Neural progenitor cell (in vitro differentiated cells): ENCODE measurements around the gene OR6V1. TPM values are rescaled to one million over a fixed set of nuclear protein-coding genes. Genes with fewer than 3 reads are reported as not detected.

ENCODE experiments used
- DNase-seq: peaks from one replicate; pipeline ENCODE4 v3.0.0-alpha.2; 2016; ENCODE audit warnings: low spot score
- H2AFZ ChIP-seq: fragments of 200-600 bp; sonication (generic); replicated peaks from 2 replicates; pipeline ENCODE4 v1.6.1; 2016; ENCODE audit warnings: antibody characterized with exemption
- H3F3A ChIP-seq: fragments of 200-600 bp; sonication (generic); 2 replicates; pipeline ENCODE4 v1.6.1; 2016; ENCODE audit warnings: antibody characterized with exemption, low read depth
- H3K27ac ChIP-seq: fragments of 200-600 bp; sonication (generic); 2 replicates; pipeline ENCODE4 v1.5.1; 2016; ENCODE audit warnings: mild to moderate bottlenecking
- H3K27me3 ChIP-seq: fragments of 200-600 bp; sonication (generic); 2 replicates; pipeline ENCODE4 v1.6.1; 2016; ENCODE audit warnings: mild to moderate bottlenecking, moderate library complexity
- H3K36me3 ChIP-seq: fragments of 200-600 bp; sonication (generic); 2 replicates; pipeline ENCODE4 v1.5.1; 2016
- H3K4me1 ChIP-seq: fragments of 200-600 bp; sonication (generic); 2 replicates; pipeline ENCODE4 v1.6.1; 2016; ENCODE audit warnings: mixed run types
- H3K4me2 ChIP-seq: fragments of 200-600 bp; sonication (generic); 2 replicates; pipeline ENCODE4 v1.6.1; 2016
- H3K4me3 ChIP-seq: fragments of 200-600 bp; sonication (generic); 2 replicates; pipeline ENCODE4 v1.5.1; 2016
- H3K79me2 ChIP-seq: fragments of 200-600 bp; sonication (generic); 2 replicates; pipeline ENCODE4 v1.6.1; 2016; ENCODE audit warnings: low read depth
- H3K9ac ChIP-seq: fragments of 200-600 bp; sonication (generic); 2 replicates; pipeline ENCODE4 v1.6.1; 2016
- H3K9me3 ChIP-seq: fragments of 200-600 bp; sonication (generic); 2 replicates; pipeline ENCODE4 v1.5.1; 2016; ENCODE audit warnings: low read depth
- H4K20me1 ChIP-seq: fragments of 200-600 bp; sonication (generic); 2 replicates; pipeline ENCODE4 v1.6.1; 2016; ENCODE audit warnings: low read depth
- H3K27ac Mint-ChIP-seq: 3 replicates; pipeline ENCODE4 v1.8.0; 2021; ENCODE audit warnings: mixed read lengths
- H3K27me3 Mint-ChIP-seq: 2 replicates; pipeline ENCODE4 v1.8.0; 2022; ENCODE audit warnings: low read depth, mild to moderate bottlenecking, inconsistent platforms, moderate library complexity, mixed read lengths; ENCODE audit not compliant: insufficient read depth
- H3K36me3 Mint-ChIP-seq: 3 replicates; pipeline ENCODE4 v1.8.0; 2021; ENCODE audit warnings: mixed read lengths
- H3K4me1 Mint-ChIP-seq: 3 replicates; pipeline ENCODE4 v1.8.0; 2021; ENCODE audit warnings: mixed read lengths
- H3K4me3 Mint-ChIP-seq: 3 replicates; pipeline ENCODE4 v1.8.0; 2021; ENCODE audit warnings: mild to moderate bottlenecking, moderate library complexity, mixed read lengths
- H3K9me3 Mint-ChIP-seq: 3 replicates; pipeline ENCODE4 v1.8.0; 2020; ENCODE audit warnings: mixed read lengths
- EZH2 ChIP-seq: fragments of 200-600 bp; sonication (generic); IDR thresholded peaks from 2 replicates; pipeline ENCODE4 v1.6.1; 2017; ENCODE audit warnings: antibody characterized with exemption, mild to moderate bottlenecking, moderate library complexity
- EZH2phosphoT487 ChIP-seq: fragments of 200-600 bp; sonication (generic); IDR thresholded peaks from 2 replicates; pipeline ENCODE4 v1.6.1; 2017; ENCODE audit warnings: antibody characterized with exemption
- total RNA-seq: library from RNA; depleted of rRNA; stranded (reverse); fragments of >200 nt; gene quantifications from 2 replicates; pipeline ENCODE4 v1.2.3, GENCODE V29; 2015; ENCODE audit warnings: low replicate concordance
- TF ChIP-seq, protein P1 (sequence below): fragments of 200-600 bp; sonication (generic); IDR thresholded peaks from 2 replicates; pipeline ENCODE4 v1.5.1; 2017; ENCODE audit warnings: antibody characterized with exemption, mild to moderate bottlenecking

The OR6V1 gene, protein sequence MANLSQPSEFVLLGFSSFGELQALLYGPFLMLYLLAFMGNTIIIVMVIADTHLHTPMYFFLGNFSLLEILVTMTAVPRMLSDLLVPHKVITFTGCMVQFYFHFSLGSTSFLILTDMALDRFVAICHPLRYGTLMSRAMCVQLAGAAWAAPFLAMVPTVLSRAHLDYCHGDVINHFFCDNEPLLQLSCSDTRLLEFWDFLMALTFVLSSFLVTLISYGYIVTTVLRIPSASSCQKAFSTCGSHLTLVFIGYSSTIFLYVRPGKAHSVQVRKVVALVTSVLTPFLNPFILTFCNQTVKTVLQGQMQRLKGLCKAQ
- total RNA-seq: not detected in 2 replicates

GRCh38 chr7:143052041-143052440 lies at the start of gene OR6V1:
OR6V1 (plus strand) TSS chr7:143052341; CDS start chr7:143052341, 0 bp downstream.
- Histone ChIP-seq H3K9me3 (no peaks in the 10 kb centered on the region), H2AFZ (no peak within 1 kb of the TSS)
- no peak for TF ChIP-seq EZH2phosphoT487
- TF ChIP-seq, protein P1, sequence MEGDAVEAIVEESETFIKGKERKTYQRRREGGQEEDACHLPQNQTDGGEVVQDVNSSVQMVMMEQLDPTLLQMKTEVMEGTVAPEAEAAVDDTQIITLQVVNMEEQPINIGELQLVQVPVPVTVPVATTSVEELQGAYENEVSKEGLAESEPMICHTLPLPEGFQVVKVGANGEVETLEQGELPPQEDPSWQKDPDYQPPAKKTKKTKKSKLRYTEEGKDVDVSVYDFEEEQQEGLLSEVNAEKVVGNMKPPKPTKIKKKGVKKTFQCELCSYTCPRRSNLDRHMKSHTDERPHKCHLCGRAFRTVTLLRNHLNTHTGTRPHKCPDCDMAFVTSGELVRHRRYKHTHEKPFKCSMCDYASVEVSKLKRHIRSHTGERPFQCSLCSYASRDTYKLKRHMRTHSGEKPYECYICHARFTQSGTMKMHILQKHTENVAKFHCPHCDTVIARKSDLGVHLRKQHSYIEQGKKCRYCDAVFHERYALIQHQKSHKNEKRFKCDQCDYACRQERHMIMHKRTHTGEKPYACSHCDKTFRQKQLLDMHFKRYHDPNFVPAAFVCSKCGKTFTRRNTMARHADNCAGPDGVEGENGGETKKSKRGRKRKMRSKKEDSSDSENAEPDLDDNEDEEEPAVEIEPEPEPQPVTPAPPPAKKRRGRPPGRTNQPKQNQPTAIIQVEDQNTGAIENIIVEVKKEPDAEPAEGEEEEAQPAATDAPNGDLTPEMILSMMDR: no peak
- TF ChIP-seq EZH2: no peak

DNA sequence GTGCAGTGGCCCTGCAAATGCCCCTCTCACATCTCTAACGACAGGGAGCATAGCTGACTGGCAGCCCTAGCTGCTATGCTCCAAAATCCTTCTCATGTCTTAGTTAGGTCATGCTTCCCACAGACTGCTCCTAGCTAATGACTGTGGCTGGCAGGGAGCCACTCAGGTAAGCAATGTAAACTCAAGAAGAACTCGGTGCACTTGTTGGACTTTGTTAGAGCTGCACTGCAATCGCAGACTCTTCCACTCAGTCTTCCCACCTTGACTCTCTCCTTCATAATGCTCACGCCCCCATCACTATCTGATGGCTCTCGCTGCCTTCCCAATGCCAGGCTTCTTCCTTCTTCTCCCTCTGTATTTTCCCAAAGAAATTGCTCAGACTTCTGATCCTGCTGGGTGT lies 49.2 kb upstream of the OR6V1 start:
- Histone ChIP-seq H3K9ac (no peak overlapping the region), H3K4me3 (no peak overlapping the region), H4K20me1 (no peaks in the 10 kb centered on the region), H3K9me3 (no peaks in the 10 kb centered on the region), H3K4me1 (no peaks in the 10 kb centered on the region), H3K27me3 (no peaks in the 10 kb centered on the region), H3K79me2 (no peaks in the 10 kb centered on the region), H2AFZ (peak overlapping the region; percentile 96), H3K4me2 (no peak overlapping the region), H3K36me3 (no peaks in the 10 kb centered on the region), H3K27ac (no peak overlapping the region), H3F3A (no peaks in the 10 kb centered on the region)
- Mint-ChIP-seq H3K27me3 (no peaks in the 10 kb centered on the region), H3K36me3 (no peaks in the 10 kb centered on the region), H3K9me3 (peaks cover 3% of the 10 kb centered on the region), H3K4me3 (no peak overlapping the region), H3K4me1 (no peaks in the 10 kb centered on the region), H3K27ac (no peak overlapping the region)
- TF ChIP-seq, protein P1: no peak
- TF ChIP-seq EZH2phosphoT487 (no peak), EZH2 (no peak)
- no peak for DNase-seq

More at GRCh38 chr7:143052041-143052440, at the start of gene OR6V1:
- Mint-ChIP-seq H3K4me1 (peaks cover 10% of the 10 kb centered on the region), H3K9me3 (peaks cover 2% of the 10 kb centered on the region), H3K27me3 (peaks cover 4% of the 10 kb centered on the region), H3K36me3 (no peaks in the 10 kb centered on the region), H3K4me3 (no peak within 1 kb of the TSS), H3K27ac (no peak within 1 kb of the TSS)
- no peak within 1 kb of the TSS for H3K4me3 ChIP-seq
- DNase-seq: no peak
- H3K9ac ChIP-seq: no peak within 1 kb of the TSS
- H3F3A ChIP-seq: no peaks in the 10 kb centered on the region
- no peaks in the 10 kb centered on the region for H4K20me1 ChIP-seq
- no peaks in the 10 kb centered on the region for H3K27me3 ChIP-seq
- H3K4me1 ChIP-seq: no peaks in the 10 kb centered on the region
- H3K4me2 ChIP-seq: no peak within 1 kb of the TSS
- no peaks in the 10 kb centered on the region for H3K36me3 ChIP-seq
- no peaks in the 10 kb centered on the region for H3K79me2 ChIP-seq
- H3K27ac ChIP-seq: no peak within 1 kb of the TSS

DNA sequence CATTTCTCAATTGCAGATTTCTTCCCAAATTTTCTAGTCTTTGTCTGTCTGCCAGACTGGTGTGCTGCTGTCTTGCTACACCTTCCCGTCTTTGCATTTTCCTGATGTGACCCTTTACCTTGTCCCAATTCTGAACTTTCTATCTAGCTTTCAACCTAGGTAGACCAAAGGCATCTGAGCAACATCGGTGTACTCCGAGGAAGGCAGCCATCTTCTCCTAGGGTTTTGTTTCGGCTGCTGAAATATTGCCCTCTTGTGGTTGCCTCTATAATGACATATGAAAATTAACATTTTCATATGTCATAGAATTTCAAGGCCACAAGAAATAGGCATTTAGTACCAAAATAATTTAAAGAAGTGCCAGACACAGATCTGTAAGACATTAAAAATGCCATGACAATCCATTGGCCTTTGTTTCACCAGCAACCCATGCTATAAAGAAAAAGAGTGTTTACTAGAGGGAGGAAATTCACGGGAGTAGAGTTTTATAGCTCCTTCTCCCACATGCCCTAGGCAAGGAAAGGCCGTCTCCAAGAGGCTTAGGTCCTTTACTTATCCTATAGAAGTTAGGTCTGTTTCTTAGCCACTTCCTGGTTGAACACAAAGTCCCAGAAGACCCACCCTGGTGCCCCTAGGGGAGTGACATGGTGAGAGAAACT lies 48.6 kb upstream of the OR6V1 start:
- Histone ChIP-seq H3K4me2 (no peak overlapping the region), H3K4me3 (no peak overlapping the region), H3F3A (no peaks in the 10 kb centered on the region), H4K20me1 (no peaks in the 10 kb centered on the region), H2AFZ (peak overlapping the region; percentile 96), H3K27ac (no peak overlapping the region), H3K79me2 (no peaks in the 10 kb centered on the region), H3K4me1 (no peaks in the 10 kb centered on the region), H3K9ac (no peak overlapping the region), H3K9me3 (no peaks in the 10 kb centered on the region), H3K27me3 (no peaks in the 10 kb centered on the region), H3K36me3 (no peaks in the 10 kb centered on the region)
- Mint-ChIP-seq H3K27me3 (no peaks in the 10 kb centered on the region), H3K36me3 (no peaks in the 10 kb centered on the region), H3K27ac (no peak overlapping the region), H3K4me1 (no peaks in the 10 kb centered on the region), H3K4me3 (peak overlapping the region; percentile 57), H3K9me3 (peaks cover 3% of the 10 kb centered on the region)
- peak; percentile 47 for DNase-seq
- TF ChIP-seq EZH2 (no peak), EZH2phosphoT487 (no peak)
- TF ChIP-seq, protein P1: peak; percentile 84
